ENCODE results near the gene MEGF9. TPM values are rescaled to one million over a fixed set of nuclear protein-coding genes. Genes with fewer than 3 reads are reported as not detected.

Gene MEGF9
- total and polyA plus RNA-seq, 2 of the 13 experiments (the other 11 are each of a cell fraction or from before 2014, with no cell fraction given) = 3.1 to 3.3 TPM

DNA sequence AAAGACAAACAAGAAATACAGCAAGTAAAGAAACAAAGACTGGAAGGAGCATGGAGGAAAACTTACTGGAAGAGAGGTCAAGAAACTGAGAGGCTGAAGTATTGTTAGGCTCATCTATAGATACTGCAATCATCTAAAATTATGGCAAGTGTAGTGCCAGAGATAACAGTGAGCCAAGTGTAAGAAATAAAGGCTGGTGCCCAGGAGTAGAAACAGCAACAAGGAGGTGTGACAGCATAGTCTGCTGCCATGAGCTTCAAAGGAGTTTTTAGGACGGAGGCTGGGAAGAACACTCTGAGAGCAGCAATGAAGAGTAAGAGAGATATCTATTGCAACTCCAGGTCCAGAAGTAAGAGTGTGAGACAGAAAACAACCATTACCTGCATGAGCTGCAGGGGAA lies 60.5 kb downstream of the MEGF9 start (continued):
- TF ChIP-seq, protein P1, sequence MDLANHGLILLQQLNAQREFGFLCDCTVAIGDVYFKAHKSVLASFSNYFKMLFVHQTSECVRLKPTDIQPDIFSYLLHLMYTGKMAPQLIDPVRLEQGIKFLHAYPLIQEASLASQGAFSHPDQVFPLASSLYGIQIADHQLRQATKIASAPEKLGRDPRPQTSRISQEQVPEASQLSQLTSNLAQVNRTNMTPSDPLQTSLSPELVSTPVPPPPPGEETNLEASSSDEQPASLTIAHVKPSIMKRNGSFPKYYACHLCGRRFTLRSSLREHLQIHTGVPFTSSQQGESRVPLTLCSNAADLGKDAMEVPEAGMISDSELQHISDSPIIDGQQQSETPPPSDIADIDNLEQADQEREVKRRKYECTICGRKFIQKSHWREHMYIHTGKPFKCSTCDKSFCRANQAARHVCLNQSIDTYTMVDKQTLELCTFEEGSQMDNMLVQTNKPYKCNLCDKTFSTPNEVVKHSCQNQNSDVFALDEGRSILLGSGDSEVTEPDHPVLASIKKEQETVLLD (CRISPR knock-in tag; IDR thresholded peaks at IDR 0.05; ENCODE audit: low read depth) = no peak
- TF ChIP-seq ARNT (IDR thresholded peaks at IDR 0.05) = no peak

DNA sequence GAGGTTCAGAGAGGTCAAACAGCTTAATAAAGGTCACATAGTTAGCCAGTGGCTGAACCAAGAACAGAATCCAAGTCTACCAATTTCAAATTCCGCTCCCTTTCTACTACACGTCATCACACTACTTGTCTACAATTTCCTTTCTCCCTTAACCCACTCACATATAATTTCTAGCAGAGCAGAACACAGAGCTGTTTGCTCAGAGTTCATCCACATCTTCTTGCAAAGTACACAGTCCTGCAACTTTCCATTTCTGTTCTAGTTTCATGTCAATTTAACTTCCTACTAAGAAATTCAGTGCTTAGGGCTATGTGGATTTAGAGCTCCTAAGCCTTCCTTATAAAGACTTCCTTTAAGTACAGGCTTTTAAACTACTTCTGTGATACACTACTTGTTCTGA lies 61.3 kb downstream of the MEGF9 start:
- no peak for ATAC-seq
- ChIA-PET POLR2A (no interaction called here), CTCF (ENCODE audit: low intra/inter-chr PET ratio, low total read pairs) (no interaction called here)
- Histone ChIP-seq H3K79me2 (ENCODE audit: insufficient read depth, low read length) (no peaks in the 10 kb centered on the region), H3K27ac (ENCODE audit: extremely low read length, insufficient read depth, low read length) (no peak overlapping the region), H3K9ac (ENCODE audit: insufficient read depth, low read depth, low read length) (no peak overlapping the region), H3K9me3 (ENCODE audit: low read length) (no peaks in the 10 kb centered on the region), H3K4me1 (ENCODE audit: insufficient read depth, low read length) (peaks cover 34% of the 10 kb centered on the region), H4K20me1 (ENCODE audit: insufficient read depth, low read length) (no peaks in the 10 kb centered on the region), H3K36me3 (replicated peaks in 1 of 2; ENCODE audit: control insufficient read depth in 1 of 2, insufficient read depth in 2 of 2, low read length in 2 of 2) (no peaks in the 10 kb centered on the region), H3K4me2 (ENCODE audit: low read depth, low read length) (no peak overlapping the region), H3K4me3 (replicated peaks in 1 of 3; ENCODE audit: insufficient read depth in 1 of 3, low read depth in 2 of 3, low read length in 3 of 3) (no peak overlapping the region), H2AFZ (ENCODE audit: low read length) (no peak overlapping the region), H3K27me3 (ENCODE audit: control insufficient read depth in 1 of 2, insufficient read depth in 2 of 2, low read length in 2 of 2) (no peaks in the 10 kb centered on the region)
- in situ Hi-C loops (cut with HindIII; ENCODE audit: extremely low pct_ligation_motif_present, low pct_unique_long_range_greater_than_20kb) = no loop called here
- FAIRE-seq = no peak
- no peak for DNase-seq (ENCODE audit: low spot score)
- intact Hi-C loops (cut with micrococcal nuclease; ENCODE audit: unreplicated experiment) = no loop called here
- WGBS (ENCODE audit: low lambda C conversion rate) = 95% methylated on average over 2 of the region's 2 CpGs
- BruUV-seq (replicated peaks) = no TSS peak
- TF ChIP-seq ZNF350 (CRISPR knock-in tag; IDR thresholded peaks at IDR 0.05; ENCODE audit: borderline replicate concordance, low read depth) (no peak), ZNF646 (CRISPR knock-in tag; IDR thresholded peaks at IDR 0.05) (no peak), ZNF530 (CRISPR knock-in tag; IDR thresholded peaks at IDR 0.05; ENCODE audit: low read depth) (no peak), ZFP90 (CRISPR knock-in tag; IDR thresholded peaks at IDR 0.05; ENCODE audit: borderline replicate concordance) (no peak), BCL6 (CRISPR knock-in tag; IDR thresholded peaks at IDR 0.05) (no peak), ZNF430 (CRISPR knock-in tag; IDR thresholded peaks at IDR 0.05) (no peak), ZMYM4 (CRISPR knock-in tag; IDR thresholded peaks at IDR 0.05) (no peak), HNRNPH1 (optimal IDR thresholded peaks at IDR 0.05; ENCODE audit: low read depth, low read length) (no peak), PITX1 (CRISPR knock-in tag; IDR thresholded peaks at IDR 0.05) (no peak), ZBTB49 (CRISPR knock-in tag; IDR thresholded peaks at IDR 0.05; ENCODE audit: borderline replicate concordance) (no peak)
